HepG2 (cell line): ENCODE results near the gene CNBD2. TPM values are rescaled to one million over a fixed set of nuclear protein-coding genes. Genes with fewer than 3 reads are reported as not detected.

Experiments used
- GTF3A ChIP-seq: sonication (generic); formaldehyde crosslinking; conservative IDR thresholded peaks from 2 replicates; pipeline ENCODE4 v1.4.0; 2020; ENCODE audit warnings: mild to moderate bottlenecking, missing genetic modification reagents
- KLF16 ChIP-seq, 2 experiments: sonication (generic) in 1 of 2; formaldehyde crosslinking in 1 of 2; IDR thresholded peaks; 2 replicates each; pipeline versions ENCODE4 v1.6.1 to v1.8.0; 2016 to 2023; ENCODE audit warnings: missing genetic modification reagents in 2 of 2, missing compliant biosample characterization in 1 of 2
- MLLT10 ChIP-seq: sonication (generic); formaldehyde crosslinking; IDR thresholded peaks from 2 replicates; pipeline ENCODE4 v1.4.0; 2020; ENCODE audit warnings: missing genetic modification reagents
- NCOR1 ChIP-seq: fragments of 200-600 bp; sonication (generic); IDR thresholded peaks from 2 replicates; pipeline ENCODE4 v1.7.0; 2017; ENCODE audit warnings: antibody characterized with exemption, low read length, borderline replicate concordance
- PRPF4 ChIP-seq: fragments of 200-400 bp; formaldehyde crosslinking; IDR thresholded peaks from 2 replicates; pipeline ENCODE4 v1.6.1; 2016; ENCODE audit warnings: low read length, low read depth; ENCODE audit not compliant: poor library complexity, severe bottlenecking
- RBM39 ChIP-seq: fragments of 200-400 bp; formaldehyde crosslinking; IDR thresholded peaks from one replicate; pipeline ENCODE4 v1.6.1; 2018; ENCODE audit warnings: antibody characterized with exemption, mild to moderate bottlenecking, low read depth, low read length; ENCODE audit not compliant: poor library complexity, severe bottlenecking
- TAF15 ChIP-seq: fragments of 200-400 bp; formaldehyde crosslinking; IDR thresholded peaks from one replicate; pipeline ENCODE4 v1.6.1; 2018; ENCODE audit warnings: mild to moderate bottlenecking, low read depth, low read length; ENCODE audit not compliant: poor library complexity, severe bottlenecking
- ZBTB7A ChIP-seq: sonication (generic); formaldehyde crosslinking; IDR thresholded peaks from 2 replicates; pipeline ENCODE4 v1.8.0; 2022; ENCODE audit warnings: mild to moderate bottlenecking, missing genetic modification reagents
- ZNF253 ChIP-seq: sonication (generic); formaldehyde crosslinking; IDR thresholded peaks from 2 replicates; pipeline ENCODE4 v1.8.0; 2022; ENCODE audit warnings: mild to moderate bottlenecking, missing genetic modification reagents, borderline replicate concordance
- ZNF292 ChIP-seq: sonication (generic); formaldehyde crosslinking; IDR thresholded peaks from 2 replicates; pipeline ENCODE4 v1.8.1; 2022; ENCODE audit warnings: mild to moderate bottlenecking, low read depth, missing genetic modification reagents, borderline replicate concordance
- ZSCAN9 ChIP-seq: IDR thresholded peaks from 2 replicates; pipeline ENCODE4 v1.6.1; 2016; ENCODE audit warnings: borderline replicate concordance
- polyA plus RNA-seq, 8 experiments: library from polyadenylated mRNA; depleted of rRNA in 3 of 8; stranded (reverse) in 7 of 8; unstranded in 1 of 8; fragments of >200 nt; fragmentation: Illumina TruSeq in 4 of 8; extraction: Trizol in 4 of 8; gene quantifications; 2 replicates each; pipeline versions ENCODE4 v1.2.1 to v1.2.3, GENCODE V29; 2011 to 2016; ENCODE audit warnings: low read depth in 4 of 8, missing spikeins in 1 of 8, mixed read lengths in 1 of 8; ENCODE audit not compliant: insufficient read depth in 1 of 8
- total RNA-seq, 5 experiments: library from RNA; depleted of rRNA; stranded (reverse); fragments of >200 nt; fragmentation: Illumina TruSeq; extraction: Trizol; gene quantifications; 2 replicates each; pipeline ENCODE4 v1.2.3, GENCODE V29; 2016; ENCODE audit warnings: low read depth in 1 of 5
- TF ChIP-seq, protein P1 (sequence below): sonication (generic); formaldehyde crosslinking; IDR thresholded peaks from 2 replicates; pipeline ENCODE4 v1.4.0; 2020; ENCODE audit warnings: mild to moderate bottlenecking, missing genetic modification reagents
- TF ChIP-seq, protein P2 (sequence below): IDR thresholded peaks from 2 replicates; pipeline ENCODE4 v1.6.1; 2016
- TF ChIP-seq, protein P3 (sequence below): sonication (generic); formaldehyde crosslinking; IDR thresholded peaks from 2 replicates; pipeline ENCODE4 v1.4.0; 2020; ENCODE audit warnings: low read depth, missing genetic modification reagents
- TF ChIP-seq, protein P4 (sequence below): sonication (generic); formaldehyde crosslinking; IDR thresholded peaks from 2 replicates; pipeline ENCODE4 v1.8.0; 2022; ENCODE audit warnings: mild to moderate bottlenecking, missing genetic modification reagents, moderate library complexity
- TF ChIP-seq, protein P5 (sequence below): sonication (generic); formaldehyde crosslinking; IDR thresholded peaks from 2 replicates; pipeline ENCODE4 v1.5.0; 2020; ENCODE audit warnings: mild to moderate bottlenecking, missing genetic modification reagents, moderate library complexity

CNBD2 gene
- total and polyA plus RNA-seq, 2 of the 13 experiments (the other 11 are each of a cell fraction or from before 2014, with no cell fraction given), result 12.4 to 22.8 TPM

DNA sequence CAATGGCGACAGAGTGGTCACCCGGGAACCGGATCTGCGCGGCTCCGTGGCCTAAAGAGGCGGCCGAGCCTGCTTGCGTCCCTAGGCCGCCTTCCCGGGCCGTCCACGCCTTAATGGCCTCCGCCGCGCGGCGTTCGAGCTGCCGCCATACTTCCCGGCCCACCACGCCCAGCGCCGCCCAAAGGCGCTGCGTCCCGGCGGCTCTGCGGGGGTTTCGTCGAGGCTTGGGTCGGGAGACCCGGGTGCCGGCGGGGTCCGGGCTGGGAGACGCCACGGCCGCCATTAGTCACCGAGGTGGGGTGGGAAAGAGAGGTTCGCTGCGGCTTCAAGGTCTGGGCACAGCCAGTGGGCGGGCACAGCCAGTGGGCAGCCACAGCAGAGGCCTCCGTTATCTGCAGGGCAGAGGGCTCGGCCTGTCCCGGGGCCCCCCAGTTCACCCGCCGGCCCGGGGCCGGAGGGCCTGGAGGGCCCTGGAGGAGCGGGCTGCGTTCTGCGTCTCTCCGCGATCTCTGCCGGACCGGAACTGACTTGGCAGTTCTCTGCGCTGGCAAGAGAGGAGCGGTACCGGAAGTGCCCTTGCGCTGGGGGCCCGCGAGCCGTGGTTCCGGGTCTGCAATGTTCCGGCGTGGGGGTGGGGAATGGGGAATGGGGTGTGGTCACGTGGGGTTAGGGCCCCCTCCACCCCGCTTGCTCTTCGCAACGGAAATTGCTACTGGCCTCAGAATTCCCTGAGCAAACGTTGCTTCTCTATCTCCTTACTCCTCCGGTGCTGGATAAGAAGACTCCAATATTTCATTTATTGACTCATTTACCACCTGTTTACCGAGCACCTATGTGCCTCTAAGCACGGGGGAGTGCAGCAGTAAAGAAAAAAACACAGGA is 82.3 kb downstream of the CNBD2 start (continued):
- peak; percentile 57; the same call in 1 of the 2 replicates for TF ChIP-seq ZNF292 (CRISPR knock-in tag)
- TF ChIP-seq, protein P1, sequence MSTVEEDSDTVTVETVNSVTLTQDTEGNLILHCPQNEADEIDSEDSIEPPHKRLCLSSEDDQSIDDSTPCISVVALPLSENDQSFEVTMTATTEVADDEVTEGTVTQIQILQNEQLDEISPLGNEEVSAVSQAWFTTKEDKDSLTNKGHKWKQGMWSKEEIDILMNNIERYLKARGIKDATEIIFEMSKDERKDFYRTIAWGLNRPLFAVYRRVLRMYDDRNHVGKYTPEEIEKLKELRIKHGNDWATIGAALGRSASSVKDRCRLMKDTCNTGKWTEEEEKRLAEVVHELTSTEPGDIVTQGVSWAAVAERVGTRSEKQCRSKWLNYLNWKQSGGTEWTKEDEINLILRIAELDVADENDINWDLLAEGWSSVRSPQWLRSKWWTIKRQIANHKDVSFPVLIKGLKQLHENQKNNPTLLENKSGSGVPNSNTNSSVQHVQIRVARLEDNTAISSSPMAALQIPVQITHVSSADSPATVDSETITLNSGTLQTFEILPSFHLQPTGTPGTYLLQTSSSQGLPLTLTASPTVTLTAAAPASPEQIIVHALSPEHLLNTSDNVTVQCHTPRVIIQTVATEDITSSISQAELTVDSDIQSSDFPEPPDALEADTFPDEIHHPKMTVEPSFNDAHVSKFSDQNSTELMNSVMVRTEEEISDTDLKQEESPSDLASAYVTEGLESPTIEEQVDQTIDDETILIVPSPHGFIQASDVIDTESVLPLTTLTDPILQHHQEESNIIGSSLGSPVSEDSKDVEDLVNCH (CRISPR knock-in tag), result peak; percentile 76; the same call in 1 of the 2 replicates
- peak; percentile 37 for TF ChIP-seq TAF15
- peak; percentile 100 for TF ChIP-seq RBM39
- TF ChIP-seq MLLT10, result no peak
- peak; percentile 94 for TF ChIP-seq PRPF4
- TF ChIP-seq, protein P2, sequence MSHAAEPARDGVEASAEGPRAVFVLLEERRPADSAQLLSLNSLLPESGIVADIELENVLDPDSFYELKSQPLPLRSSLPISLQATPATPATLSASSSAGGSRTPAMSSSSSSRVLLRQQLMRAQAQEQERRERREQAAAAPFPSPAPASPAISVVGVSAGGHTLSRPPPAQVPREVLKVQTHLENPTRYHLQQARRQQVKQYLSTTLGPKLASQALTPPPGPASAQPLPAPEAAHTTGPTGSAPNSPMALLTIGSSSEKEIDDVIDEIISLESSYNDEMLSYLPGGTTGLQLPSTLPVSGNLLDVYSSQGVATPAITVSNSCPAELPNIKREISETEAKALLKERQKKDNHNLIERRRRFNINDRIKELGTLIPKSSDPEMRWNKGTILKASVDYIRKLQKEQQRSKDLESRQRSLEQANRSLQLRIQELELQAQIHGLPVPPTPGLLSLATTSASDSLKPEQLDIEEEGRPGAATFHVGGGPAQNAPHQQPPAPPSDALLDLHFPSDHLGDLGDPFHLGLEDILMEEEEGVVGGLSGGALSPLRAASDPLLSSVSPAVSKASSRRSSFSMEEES, result peak; percentile 91
- peak; percentile 98 for TF ChIP-seq GTF3A (CRISPR knock-in tag)
- TF ChIP-seq, protein P3, sequence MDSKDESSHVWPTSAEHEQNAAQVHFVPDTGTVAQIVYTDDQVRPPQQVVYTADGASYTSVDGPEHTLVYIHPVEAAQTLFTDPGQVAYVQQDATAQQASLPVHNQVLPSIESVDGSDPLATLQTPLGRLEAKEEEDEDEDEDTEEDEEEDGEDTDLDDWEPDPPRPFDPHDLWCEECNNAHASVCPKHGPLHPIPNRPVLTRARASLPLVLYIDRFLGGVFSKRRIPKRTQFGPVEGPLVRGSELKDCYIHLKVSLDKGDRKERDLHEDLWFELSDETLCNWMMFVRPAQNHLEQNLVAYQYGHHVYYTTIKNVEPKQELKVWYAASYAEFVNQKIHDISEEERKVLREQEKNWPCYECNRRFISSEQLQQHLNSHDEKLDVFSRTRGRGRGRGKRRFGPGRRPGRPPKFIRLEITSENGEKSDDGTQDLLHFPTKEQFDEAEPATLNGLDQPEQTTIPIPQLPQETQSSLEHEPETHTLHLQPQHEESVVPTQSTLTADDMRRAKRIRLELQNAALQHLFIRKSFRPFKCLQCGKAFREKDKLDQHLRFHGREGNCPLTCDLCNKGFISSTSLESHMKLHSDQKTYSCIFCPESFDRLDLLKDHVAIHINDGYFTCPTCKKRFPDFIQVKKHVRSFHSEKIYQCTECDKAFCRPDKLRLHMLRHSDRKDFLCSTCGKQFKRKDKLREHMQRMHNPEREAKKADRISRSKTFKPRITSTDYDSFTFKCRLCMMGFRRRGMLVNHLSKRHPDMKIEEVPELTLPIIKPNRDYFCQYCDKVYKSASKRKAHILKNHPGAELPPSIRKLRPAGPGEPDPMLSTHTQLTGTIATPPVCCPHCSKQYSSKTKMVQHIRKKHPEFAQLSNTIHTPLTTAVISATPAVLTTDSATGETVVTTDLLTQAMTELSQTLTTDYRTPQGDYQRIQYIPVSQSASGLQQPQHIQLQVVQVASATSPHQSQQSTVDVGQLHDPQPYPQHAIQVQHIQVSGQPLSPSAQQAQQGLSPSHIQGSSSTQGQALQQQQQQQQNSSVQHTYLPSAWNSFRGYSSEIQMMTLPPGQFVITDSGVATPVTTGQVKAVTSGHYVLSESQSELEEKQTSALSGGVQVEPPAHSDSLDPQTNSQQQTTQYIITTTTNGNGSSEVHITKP, result 0 out of 2 replicates have a peak, but pooled peaks have one; percentile 15
- peak; percentile 69; the same call in 1 of the 2 replicates for TF ChIP-seq NCOR1
- TF ChIP-seq, protein P4, sequence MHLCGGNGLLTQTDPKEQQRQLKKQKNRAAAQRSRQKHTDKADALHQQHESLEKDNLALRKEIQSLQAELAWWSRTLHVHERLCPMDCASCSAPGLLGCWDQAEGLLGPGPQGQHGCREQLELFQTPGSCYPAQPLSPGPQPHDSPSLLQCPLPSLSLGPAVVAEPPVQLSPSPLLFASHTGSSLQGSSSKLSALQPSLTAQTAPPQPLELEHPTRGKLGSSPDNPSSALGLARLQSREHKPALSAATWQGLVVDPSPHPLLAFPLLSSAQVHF, result peak; percentile 98
- 0 out of 2 replicates have a peak, but pooled peaks have one; percentile 86 for TF ChIP-seq ZNF253 (CRISPR knock-in tag)
- TF ChIP-seq ZBTB7A (CRISPR knock-in tag), result peak; percentile 83
- TF ChIP-seq KLF16 (CRISPR knock-in tag; IDR thresholded peaks at IDR 0.05), result peak in 1 of 2 experiments; percentile 99; a peak in 2 of 4 replicates
- TF ChIP-seq, protein P5, sequence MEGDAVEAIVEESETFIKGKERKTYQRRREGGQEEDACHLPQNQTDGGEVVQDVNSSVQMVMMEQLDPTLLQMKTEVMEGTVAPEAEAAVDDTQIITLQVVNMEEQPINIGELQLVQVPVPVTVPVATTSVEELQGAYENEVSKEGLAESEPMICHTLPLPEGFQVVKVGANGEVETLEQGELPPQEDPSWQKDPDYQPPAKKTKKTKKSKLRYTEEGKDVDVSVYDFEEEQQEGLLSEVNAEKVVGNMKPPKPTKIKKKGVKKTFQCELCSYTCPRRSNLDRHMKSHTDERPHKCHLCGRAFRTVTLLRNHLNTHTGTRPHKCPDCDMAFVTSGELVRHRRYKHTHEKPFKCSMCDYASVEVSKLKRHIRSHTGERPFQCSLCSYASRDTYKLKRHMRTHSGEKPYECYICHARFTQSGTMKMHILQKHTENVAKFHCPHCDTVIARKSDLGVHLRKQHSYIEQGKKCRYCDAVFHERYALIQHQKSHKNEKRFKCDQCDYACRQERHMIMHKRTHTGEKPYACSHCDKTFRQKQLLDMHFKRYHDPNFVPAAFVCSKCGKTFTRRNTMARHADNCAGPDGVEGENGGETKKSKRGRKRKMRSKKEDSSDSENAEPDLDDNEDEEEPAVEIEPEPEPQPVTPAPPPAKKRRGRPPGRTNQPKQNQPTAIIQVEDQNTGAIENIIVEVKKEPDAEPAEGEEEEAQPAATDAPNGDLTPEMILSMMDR (CRISPR knock-in tag), result peak; percentile 28
- peak; percentile 95 for TF ChIP-seq ZSCAN9 (CRISPR knock-in tag)
